Measurements from ENCODE around the gene IRF3. TPM values are rescaled to one million over a fixed set of nuclear protein-coding genes. Genes with fewer than 3 reads are reported as not detected.

IRF3 gene
- total RNA-seq, 1 donor from 2014 or later: 75.9 TPM

- DNase-seq (ENCODE audit: low spot score in 2 of 2): no peak
- TF ChIP-seq CTCF (IDR thresholded peaks at IDR 0.05): no peak
- Histone ChIP-seq H3K27me3 (no peaks in the 10 kb centered on the region), H3K36me3 (peaks cover 49 to 60% of the 10 kb centered on the region in 2 donors), H3K9me3 (no peaks in the 10 kb centered on the region), H3K27ac (no peak overlapping the region), H3K4me3 (no peak overlapping the region), H3K4me1 (peaks cover 0 to 19% of the 10 kb centered on the region in 2 donors)
- intact Hi-C loops (cut with DNase I): no loop called here
Observed at GRCh38 chr19:49681830-49682229, 16.2 kb upstream of the IRF3 start.

GRCh38 chr19:49680421-49681351 is 15.0 kb upstream of the IRF3 start:
- peaks cover 40 to 48% of the 10 kb centered on the region in 2 donors for H3K36me3 ChIP-seq
- TF ChIP-seq CTCF (IDR thresholded peaks at IDR 0.05): peak; percentile 98 to 100 (median 99)
- intact Hi-C loops (cut with DNase I): no loop called here
- no peaks in the 10 kb centered on the region for H3K9me3 ChIP-seq
- DNase-seq (ENCODE audit: low spot score in 2 of 2): peak; percentile 42 to 93
- no peaks in the 10 kb centered on the region for H3K27me3 ChIP-seq
- peaks cover 0 to 23% of the 10 kb centered on the region in 2 donors for H3K4me1 ChIP-seq
- H3K27ac ChIP-seq: peak overlapping the region in 1 of 2 donors; percentile 1
- H3K4me3 ChIP-seq: peak overlapping the region; percentile 9 to 30

GRCh38 chr19:49679771-49680413 is 14.2 kb upstream of the IRF3 start:
- H3K4me1 ChIP-seq: peaks cover 0 to 23% of the 10 kb centered on the region in 2 donors
- no peak for TF ChIP-seq CTCF (IDR thresholded peaks at IDR 0.05)
- H3K27ac ChIP-seq: peak overlapping the region in 1 of 2 donors; percentile 1
- H3K27me3 ChIP-seq: no peaks in the 10 kb centered on the region
- H3K36me3 ChIP-seq: peaks cover 32 to 41% of the 10 kb centered on the region in 2 donors
- DNase-seq (ENCODE audit: low spot score in 2 of 2): no peak
- no peak overlapping the region for H3K4me3 ChIP-seq
- intact Hi-C loops (cut with DNase I): loop anchor here (5.0 to 10.0 kb wide), 5 partner anchors 183 to 1045 kb away; partner anchors contain the start of genes ALDH16A1, DBP, DKKL1 and PIH1D1
- H3K9me3 ChIP-seq: no peaks in the 10 kb centered on the region

- peaks cover 0 to 23% of the 10 kb centered on the region in 2 donors for H3K4me1 ChIP-seq
- H3K36me3 ChIP-seq: peaks cover 25 to 33% of the 10 kb centered on the region in 2 donors
- intact Hi-C loops (cut with DNase I): loop anchor here (5.0 to 10.0 kb wide), 5 partner anchors 182 to 1044 kb away; partner anchors contain the start of genes ALDH16A1, DBP, DKKL1 and PIH1D1
- no peaks in the 10 kb centered on the region for H3K27me3 ChIP-seq
- no peak for TF ChIP-seq CTCF (IDR thresholded peaks at IDR 0.05)
- H3K4me3 ChIP-seq: no peak overlapping the region
- H3K9me3 ChIP-seq: no peaks in the 10 kb centered on the region
- no peak for DNase-seq (ENCODE audit: low spot score in 2 of 2)
- H3K27ac ChIP-seq: no peak overlapping the region
Observed at GRCh38 chr19:49678985-49679770, 13.5 kb upstream of the IRF3 start.
